ENCODE measurements around the gene POLR3G.

The POLR3G gene

DNA sequence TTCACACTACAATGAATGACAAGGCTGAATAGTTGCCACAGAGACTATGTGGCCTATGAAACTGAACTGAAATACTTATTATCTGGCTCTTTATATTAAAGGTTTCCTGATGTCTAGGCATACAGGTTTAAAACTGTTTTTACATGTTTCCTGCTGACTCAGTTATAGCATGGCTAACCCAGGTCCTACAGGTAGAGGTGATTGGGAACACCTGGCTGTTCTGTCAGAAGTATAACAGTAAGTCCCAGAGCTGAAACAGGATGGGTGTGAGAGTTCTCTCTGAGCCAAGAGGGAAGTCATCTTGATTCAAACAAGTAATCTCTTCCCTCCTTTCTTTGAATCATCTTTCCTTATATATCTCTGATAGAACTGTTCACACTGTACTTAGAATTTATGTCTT, 79.0 kb downstream of the POLR3G start:
- DNase-seq = no peak

GRCh38 chr5:90554358-90555006, 79.8 kb downstream of the POLR3G start:
- DNase-seq = no peak

GRCh38 chr5:90555666-90556065, 81.0 kb downstream of the POLR3G start:
- DNase-seq = no peak

DNA sequence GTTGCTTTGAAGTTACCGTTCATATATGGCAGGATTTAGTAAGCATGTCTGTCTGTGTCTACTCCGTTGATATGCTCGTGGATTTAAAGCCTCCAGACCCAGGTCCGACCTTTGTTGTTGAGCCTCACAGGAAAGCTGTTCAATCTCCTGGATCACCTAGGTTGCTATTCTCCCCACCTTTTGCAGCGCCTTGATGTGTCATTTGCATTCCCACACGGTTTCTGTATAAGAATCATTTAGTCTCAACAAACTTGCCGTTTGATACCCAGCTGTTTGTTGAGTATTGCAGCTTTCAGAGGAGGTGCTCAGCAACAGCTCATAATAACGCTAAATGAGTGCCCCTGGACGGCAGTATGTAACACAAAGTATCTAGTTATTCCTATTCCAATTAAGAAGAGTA, 82.7 kb downstream of the POLR3G start:
- DNase-seq = no peak

DNA sequence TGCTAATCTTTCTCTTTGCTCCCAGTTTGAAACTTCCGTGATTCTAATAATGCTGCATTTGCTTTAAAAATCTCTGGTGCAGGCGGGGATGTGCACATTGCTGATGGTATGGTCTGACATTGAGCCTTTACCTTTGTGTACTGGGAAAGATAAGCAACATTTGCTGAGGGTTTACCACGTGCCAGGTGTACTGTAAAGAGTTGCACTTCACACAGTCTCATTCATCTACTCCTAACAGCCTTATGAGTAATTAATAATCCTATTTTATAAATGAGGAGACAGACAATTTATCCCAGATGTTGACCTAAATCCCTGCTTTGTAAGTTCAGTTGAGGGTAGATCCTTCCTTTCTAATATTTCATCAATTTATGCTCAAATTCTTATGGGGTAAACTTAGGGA, 83.2 kb downstream of the POLR3G start:
- no peak for DNase-seq

GRCh38 chr5:90558344-90559192, 83.9 kb downstream of the POLR3G start, which contains the start of gene ADGRV1:
Gene ADGRV1, plus strand, starts transcription at chr5:90558797. Its CDS starts 99 bp downstream, at chr5:90558896.
- peak; percentile 97 for DNase-seq

- DNase-seq = no peak
Measured at GRCh38 chr5:90560771-90561170, 86.1 kb downstream of the POLR3G start.

DNA sequence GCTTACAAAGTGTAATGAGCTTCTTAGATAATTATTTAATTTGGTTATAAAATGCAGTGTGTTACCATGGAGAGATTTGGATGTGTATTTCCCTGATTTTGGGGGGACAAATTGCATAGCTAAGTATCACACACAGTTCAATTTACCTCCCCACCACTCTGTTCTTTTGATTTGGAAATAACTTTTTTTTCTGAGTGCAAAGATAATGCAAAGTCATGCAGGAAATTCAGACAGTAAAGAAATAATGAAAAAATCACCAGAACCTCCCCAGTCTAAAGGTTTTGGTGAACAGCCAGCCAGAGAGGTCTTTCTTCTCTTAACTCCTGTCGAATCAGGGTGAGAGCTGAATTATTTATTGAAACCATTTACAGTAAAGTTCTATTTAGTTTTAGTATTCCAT, 87.1 kb downstream of the POLR3G start:
- DNase-seq = no peak

- DNase-seq = peak; percentile 89
Measured at GRCh38 chr5:90562341-90562740, 87.7 kb downstream of the POLR3G start.

DNA sequence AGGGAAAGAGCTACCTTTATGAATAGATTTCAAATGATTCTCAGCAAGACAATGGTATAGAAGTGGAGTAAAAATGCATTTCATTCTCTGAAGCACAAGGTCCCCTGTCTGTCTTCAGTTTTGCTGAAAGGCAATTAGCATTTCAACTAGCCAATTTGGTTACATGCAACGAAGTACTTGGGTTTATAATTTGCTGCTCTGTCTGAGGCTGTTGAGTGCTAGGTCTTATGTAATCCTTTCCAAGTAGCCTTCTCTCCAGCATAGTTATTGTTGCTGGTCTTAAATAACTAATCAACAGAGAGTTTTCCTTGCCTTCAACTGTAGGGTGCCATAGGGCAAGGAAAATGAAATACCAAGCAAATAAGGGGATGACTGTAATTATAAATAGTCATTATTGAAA, 88.4 kb downstream of the POLR3G start:
- DNase-seq = peak; percentile 22
